Esophagus muscularis mucosa (tissue), 3 donors: ENCODE measurements around the gene AGTR1.

ENCODE experiments used
- EP300 ChIP-seq: sonication (generic); formaldehyde crosslinking; IDR thresholded peaks from one replicate; pipeline ENCODE4 v1.6.1; 2017; ENCODE audit warnings: antibody characterized with exemption
- POLR2AphosphoS5 ChIP-seq, 2 donors: sonication (generic); formaldehyde crosslinking; IDR thresholded peaks; one replicate each; pipeline ENCODE4 v1.6.1; 2017; ENCODE audit warnings: antibody characterized with exemption in 2 of 2

DNA sequence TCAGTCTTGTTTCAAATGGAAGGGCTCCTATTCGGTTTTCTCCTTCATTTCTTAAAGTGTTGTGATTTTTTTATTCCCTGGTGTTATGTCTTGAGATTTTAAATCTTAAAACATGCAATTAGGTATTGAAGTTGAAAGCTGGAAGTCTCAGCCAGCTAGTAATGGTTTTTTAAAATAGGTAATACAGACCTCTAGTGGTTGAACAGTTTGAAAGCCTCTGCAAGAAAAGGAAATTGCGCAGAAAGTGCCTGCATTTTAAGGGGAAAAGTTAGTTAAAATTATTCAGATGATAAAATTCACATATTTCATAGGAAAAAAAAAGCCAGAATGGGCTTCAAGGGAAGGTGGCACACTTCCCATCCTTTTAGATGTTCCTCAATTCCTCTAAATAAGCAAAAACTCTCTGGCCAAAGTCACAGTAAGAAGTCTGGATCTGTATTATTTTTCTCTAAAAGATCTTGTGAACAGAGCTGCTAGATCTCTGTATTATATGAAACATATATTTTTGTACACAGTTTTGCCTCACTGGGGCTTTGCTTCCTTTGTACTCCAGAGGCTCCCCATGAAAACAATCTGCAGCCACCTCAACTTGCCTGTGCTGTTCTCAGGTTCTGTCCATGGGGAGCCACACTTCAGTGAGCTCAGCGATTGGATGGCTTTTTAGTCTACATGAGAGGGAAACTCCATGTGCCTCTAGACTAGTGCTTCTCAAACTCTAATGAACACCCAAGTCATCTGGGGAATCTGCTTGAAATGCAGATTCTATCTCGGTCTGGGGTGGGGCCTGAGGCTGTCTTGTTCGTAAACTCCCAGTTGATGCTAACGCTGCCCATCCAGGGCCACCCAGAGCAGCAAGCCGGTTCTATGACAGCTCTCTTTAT lies 21.5 kb downstream of the AGTR1 start:
- no peak for TF ChIP-seq EP300
- TF ChIP-seq POLR2AphosphoS5 (IDR thresholded peaks at IDR 0.05): no peak
